Measurements from ENCODE around the gene OR2A5. TPM values are rescaled to one million over a fixed set of nuclear protein-coding genes. Genes with fewer than 3 reads are reported as not detected.
A peak's percentile ranks its signal among the peaks of the same experiment; 100 is the strongest.

Gene OR2A5
- total RNA-seq, 1 donor from 2014 or later, result not detected

DNA sequence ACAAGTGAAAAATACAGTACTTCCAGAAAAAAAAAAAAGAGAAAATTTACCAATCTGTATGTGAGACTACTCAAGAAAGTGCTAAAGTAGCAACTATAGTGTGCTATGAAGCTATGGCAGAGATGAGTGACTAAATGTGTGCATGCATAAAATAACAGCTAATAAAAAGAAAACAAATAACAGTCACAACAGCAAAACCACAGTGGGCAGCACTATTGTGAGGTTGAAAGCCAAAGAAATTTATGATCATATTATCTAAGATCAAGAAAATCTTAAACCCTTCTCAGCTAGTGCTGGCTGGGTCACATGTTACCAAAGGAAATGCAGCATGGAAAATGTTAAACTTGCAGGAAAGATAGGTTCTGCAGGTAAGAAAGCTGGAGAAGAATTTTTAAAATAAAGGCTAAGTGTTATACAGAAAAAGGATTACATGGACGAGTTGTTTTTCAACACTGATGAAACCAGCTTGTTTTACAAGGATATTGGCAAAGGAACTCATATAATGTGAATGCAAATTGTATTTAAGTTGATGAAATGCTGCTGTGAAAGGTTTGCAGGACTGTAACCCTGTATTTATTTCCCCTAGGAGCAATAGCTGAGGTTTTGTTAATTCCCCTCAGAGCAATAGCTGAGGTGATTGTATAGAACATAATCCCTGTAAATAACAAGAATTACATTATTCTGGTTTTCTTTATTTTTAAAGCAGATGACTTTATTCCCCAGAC lies 15.6 kb upstream of the OR2A5 start:
- no peaks in the 10 kb centered on the region for H3K27me3 ChIP-seq (ENCODE audit: low read depth)
- H3K36me3 ChIP-seq, result no peaks in the 10 kb centered on the region
- DNase-seq (no peak), ATAC-seq (no peak)
- H3K4me1 ChIP-seq, result peaks cover 4% of the 10 kb centered on the region
- H3K9me3 ChIP-seq, result no peaks in the 10 kb centered on the region
- no peak overlapping the region for H3K27ac ChIP-seq
- TF ChIP-seq, protein P1, sequence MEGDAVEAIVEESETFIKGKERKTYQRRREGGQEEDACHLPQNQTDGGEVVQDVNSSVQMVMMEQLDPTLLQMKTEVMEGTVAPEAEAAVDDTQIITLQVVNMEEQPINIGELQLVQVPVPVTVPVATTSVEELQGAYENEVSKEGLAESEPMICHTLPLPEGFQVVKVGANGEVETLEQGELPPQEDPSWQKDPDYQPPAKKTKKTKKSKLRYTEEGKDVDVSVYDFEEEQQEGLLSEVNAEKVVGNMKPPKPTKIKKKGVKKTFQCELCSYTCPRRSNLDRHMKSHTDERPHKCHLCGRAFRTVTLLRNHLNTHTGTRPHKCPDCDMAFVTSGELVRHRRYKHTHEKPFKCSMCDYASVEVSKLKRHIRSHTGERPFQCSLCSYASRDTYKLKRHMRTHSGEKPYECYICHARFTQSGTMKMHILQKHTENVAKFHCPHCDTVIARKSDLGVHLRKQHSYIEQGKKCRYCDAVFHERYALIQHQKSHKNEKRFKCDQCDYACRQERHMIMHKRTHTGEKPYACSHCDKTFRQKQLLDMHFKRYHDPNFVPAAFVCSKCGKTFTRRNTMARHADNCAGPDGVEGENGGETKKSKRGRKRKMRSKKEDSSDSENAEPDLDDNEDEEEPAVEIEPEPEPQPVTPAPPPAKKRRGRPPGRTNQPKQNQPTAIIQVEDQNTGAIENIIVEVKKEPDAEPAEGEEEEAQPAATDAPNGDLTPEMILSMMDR (IDR thresholded peaks at IDR 0.05), result no peak
- no peak overlapping the region for H3K4me3 ChIP-seq
- intact Hi-C loops (cut with DNase I), result no loop called here

DNA sequence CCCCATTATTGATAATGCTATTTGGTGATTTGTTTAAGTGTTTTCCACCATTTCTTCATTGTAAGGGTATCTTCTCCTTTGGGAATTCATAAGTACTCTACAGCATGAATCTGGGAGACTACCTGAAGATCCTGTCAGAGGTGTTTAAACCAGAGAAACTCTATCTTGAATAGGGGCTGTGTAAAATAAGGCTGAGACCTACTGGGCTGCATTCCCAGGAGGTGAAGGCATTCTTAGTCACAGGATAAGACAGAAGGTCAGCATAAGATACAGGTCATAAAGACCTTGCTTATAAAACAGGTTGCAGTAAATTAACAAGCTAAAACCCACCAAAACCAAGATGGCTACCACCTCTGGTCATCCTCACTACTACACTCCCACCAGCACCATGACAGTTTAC lies 13.4 kb upstream of the OR2A5 start:
- ATAC-seq (no peak), DNase-seq (no peak)
- Histone ChIP-seq H3K4me1 (peaks cover 4% of the 10 kb centered on the region), H3K4me3 (no peak overlapping the region), H3K27me3 (ENCODE audit: low read depth) (no peaks in the 10 kb centered on the region), H3K36me3 (no peaks in the 10 kb centered on the region), H3K27ac (no peak overlapping the region), H3K9me3 (no peaks in the 10 kb centered on the region)
- intact Hi-C loops (cut with DNase I), result no loop called here
- TF ChIP-seq, protein P1 (IDR thresholded peaks at IDR 0.05), result no peak

DNA sequence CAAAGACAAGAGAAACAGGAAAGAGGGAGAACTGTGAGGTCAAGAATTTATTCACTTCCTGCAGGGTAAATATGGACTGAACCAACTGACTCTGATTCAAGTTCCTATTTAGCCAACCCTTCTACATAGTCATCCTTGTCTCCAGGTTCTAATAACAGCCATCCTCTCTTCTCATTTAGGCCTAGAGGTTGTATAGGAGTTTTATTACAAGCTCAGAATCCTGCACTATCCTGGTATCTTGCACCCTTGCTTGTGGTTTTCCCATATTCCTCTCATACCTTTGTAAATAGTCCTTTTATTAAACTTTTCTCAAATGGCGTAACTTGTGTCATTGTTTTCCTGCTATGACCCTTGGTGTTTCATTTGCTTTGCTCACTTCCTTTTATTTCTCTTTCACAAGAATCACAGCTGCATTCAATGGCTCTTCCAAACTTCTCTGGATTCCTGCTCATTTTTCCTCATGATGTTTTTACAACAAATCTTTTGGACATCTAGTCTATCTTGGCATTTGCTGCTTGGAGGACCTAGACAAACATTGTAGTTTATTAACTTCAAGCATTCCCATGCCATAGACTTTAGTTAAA lies 12.4 kb upstream of the OR2A5 start:
- no peaks in the 10 kb centered on the region for H3K4me1 ChIP-seq
- no peak for DNase-seq
- H3K27ac ChIP-seq, result peak overlapping the region; percentile 39
- ATAC-seq, result no peak
- intact Hi-C loops (cut with DNase I), result no loop called here
- H3K9me3 ChIP-seq, result no peaks in the 10 kb centered on the region
- no peak overlapping the region for H3K4me3 ChIP-seq
- no peaks in the 10 kb centered on the region for H3K27me3 ChIP-seq (ENCODE audit: low read depth)
- no peaks in the 10 kb centered on the region for H3K36me3 ChIP-seq
- TF ChIP-seq, protein P1 (IDR thresholded peaks at IDR 0.05), result no peak

DNA sequence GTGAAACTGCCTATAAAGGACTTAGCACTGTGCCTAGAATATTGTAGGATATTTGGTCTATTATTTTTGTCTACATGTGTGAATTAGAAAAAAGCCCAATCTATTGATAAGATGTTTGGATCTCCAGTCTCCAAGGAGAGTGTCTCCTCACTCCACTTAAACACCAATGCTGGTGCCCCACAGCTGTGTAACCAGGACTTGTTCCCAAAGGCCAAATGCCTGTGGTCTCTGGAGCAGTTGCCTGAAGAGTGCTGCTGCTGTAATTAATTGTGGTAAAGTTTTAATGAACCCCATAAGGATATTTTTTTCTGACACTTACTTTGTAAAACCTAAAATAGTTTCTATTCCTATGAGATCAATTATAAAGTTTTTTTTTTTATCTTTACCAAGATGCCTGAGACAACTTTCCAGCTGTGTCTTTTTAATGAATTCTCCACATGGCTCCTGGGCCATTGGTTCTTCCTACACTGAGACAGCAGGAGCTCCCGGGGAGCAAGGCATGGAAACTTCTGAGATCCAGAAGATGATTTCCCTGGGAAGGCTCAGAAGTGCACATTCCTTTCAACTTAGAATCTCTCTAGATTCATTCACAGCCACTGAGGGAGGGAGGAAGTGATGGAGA lies 11.2 kb upstream of the OR2A5 start:
- DNase-seq (no peak), ATAC-seq (peak in 1 of 2 donors; percentile 60)
- Histone ChIP-seq H3K36me3 (no peaks in the 10 kb centered on the region), H3K4me3 (no peak overlapping the region), H3K27me3 (ENCODE audit: low read depth) (no peaks in the 10 kb centered on the region), H3K4me1 (no peaks in the 10 kb centered on the region), H3K9me3 (no peaks in the 10 kb centered on the region), H3K27ac (no peak overlapping the region)
- TF ChIP-seq, protein P1 (IDR thresholded peaks at IDR 0.05), result no peak
- intact Hi-C loops (cut with DNase I), result no loop called here

DNA sequence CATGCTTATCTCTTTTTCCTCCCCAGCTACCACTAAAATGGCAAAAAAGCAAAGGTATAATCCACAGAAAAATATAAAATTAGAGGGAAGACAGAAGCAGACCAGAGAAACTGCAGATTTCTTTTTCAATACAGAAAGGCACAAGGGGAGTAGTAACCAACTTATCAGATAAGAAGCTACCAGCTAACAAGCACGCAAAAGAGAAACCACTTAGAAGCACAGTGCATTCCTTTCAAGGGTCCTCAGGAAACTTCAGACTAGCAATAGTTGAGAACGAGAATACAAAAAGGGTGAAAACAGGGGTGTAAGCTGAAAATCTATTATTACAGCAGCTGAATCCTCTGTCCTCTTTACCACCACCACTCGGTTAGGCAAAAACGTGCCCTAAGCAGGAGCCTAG lies 9.9 kb upstream of the OR2A5 start:
- H3K36me3 ChIP-seq, result no peaks in the 10 kb centered on the region
- ATAC-seq, result no peak

More for the DNA sequence above, 9.9 kb upstream of the OR2A5 start:
- Histone ChIP-seq H3K27me3 (ENCODE audit: low read depth) (no peaks in the 10 kb centered on the region), H3K27ac (no peak overlapping the region), H3K9me3 (no peaks in the 10 kb centered on the region), H3K4me1 (no peaks in the 10 kb centered on the region), H3K4me3 (no peak overlapping the region)
- TF ChIP-seq, protein P1 (IDR thresholded peaks at IDR 0.05), result no peak
- DNase-seq, result no peak
- intact Hi-C loops (cut with DNase I), result no loop called here

Data from lower lobe of right lung (tissue), 2 donors.